ENCODE measurements around the gene GMDS.

GMDS gene

GRCh38 chr6:2173203-2173961, 72.0 kb downstream of the GMDS start:
- no peak for DNase-seq

GRCh38 chr6:2171728-2172127, 73.7 kb downstream of the GMDS start:
- no peak for DNase-seq

GRCh38 chr6:2168480-2168879, 76.9 kb downstream of the GMDS start:
- DNase-seq, result no peak

- DNase-seq, result no peak
These were observed 78.7 kb downstream of the GMDS start for GRCh38 chr6:2166717-2167116.

GRCh38 chr6:2165286-2165685, 80.1 kb downstream of the GMDS start:
- no peak for DNase-seq

- no peak for DNase-seq
These were observed 80.9 kb downstream of the GMDS start for GRCh38 chr6:2164481-2164880.

GRCh38 chr6:2162079-2162445, 83.3 kb downstream of the GMDS start:
- no peak for DNase-seq

- no peak for DNase-seq
These were observed 86.7 kb downstream of the GMDS start for GRCh38 chr6:2158596-2159271.

GRCh38 chr6:2157441-2158127, 87.8 kb downstream of the GMDS start:
- no peak for DNase-seq

GRCh38 chr6:2155206-2155605, 90.2 kb downstream of the GMDS start:
- DNase-seq, result no peak

- no peak for DNase-seq
These were observed 95.9 kb downstream of the GMDS start for GRCh38 chr6:2149361-2150006.

- DNase-seq, result no peak
These were observed 96.7 kb downstream of the GMDS start for GRCh38 chr6:2148748-2149147.

- DNase-seq, result no peak
These were observed 97.5 kb downstream of the GMDS start for GRCh38 chr6:2147766-2148448.

- no peak for DNase-seq
These were observed 98.1 kb downstream of the GMDS start for GRCh38 chr6:2147261-2147660.

- DNase-seq, result no peak
These were observed 101.2 kb downstream of the GMDS start for GRCh38 chr6:2144210-2144609.

- no peak for DNase-seq
These were observed 103.6 kb downstream of the GMDS start for GRCh38 chr6:2141644-2142290.

- DNase-seq, result no peak
These were observed 104.8 kb downstream of the GMDS start for GRCh38 chr6:2140438-2141128.

GRCh38 chr6:2135401-2135800, 110.0 kb downstream of the GMDS start:
- no peak for DNase-seq

GRCh38 chr6:2134554-2134953, 110.9 kb downstream of the GMDS start:
- no peak for DNase-seq

- no peak for DNase-seq
These were observed 111.6 kb downstream of the GMDS start for GRCh38 chr6:2133716-2134310.

GRCh38 chr6:2132916-2133315, 112.5 kb downstream of the GMDS start:
- no peak for DNase-seq
